ENCODE results near the gene TNRC6C. TPM values are rescaled to one million over a fixed set of nuclear protein-coding genes. Genes with fewer than 3 reads are reported as not detected.

The TNRC6C gene
- total RNA-seq, 1 donor, result 6.2 TPM

DNA sequence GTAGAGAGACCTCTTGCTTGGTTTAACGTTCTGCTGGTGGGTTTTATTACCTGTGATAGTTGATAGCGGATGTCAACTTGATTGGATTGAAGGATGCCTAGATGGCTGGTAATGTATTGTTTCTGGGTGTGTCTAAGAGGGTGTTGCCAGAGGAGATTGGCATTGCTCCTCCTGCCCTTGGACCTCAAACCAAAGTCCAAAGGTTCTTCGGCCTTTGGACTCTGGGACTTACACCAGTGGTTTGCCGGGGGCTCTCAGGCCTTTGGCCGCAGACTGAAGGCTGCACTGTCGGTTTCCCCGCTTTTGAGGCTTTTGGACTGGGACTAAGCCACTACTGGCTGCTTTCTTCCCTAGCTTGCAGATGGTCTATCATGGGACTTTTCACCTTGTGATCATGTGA, 17.5 kb upstream of the TNRC6C start:
- DNase-seq (ENCODE audit: insufficient read length, low spot score, missing footprints), result no peak
- H4K20me1 ChIP-seq (ENCODE audit: insufficient read depth, low read length), result no peaks in the 10 kb centered on the region

GRCh38 chr17:77942112-77942988, 16.2 kb upstream of the TNRC6C start:
- Histone ChIP-seq H3K4me2 (ENCODE audit: insufficient read depth, low read length) (no peak overlapping the region), H3K9me3 (ENCODE audit: low read depth, low read length) (no peaks in the 10 kb centered on the region), H3K27ac (ENCODE audit: low read depth, low read length) (no peak overlapping the region), H3K79me2 (ENCODE audit: insufficient read depth, low read length) (no peaks in the 10 kb centered on the region), H3K36me3 (ENCODE audit: insufficient read depth, low read length) (no peaks in the 10 kb centered on the region), H3K4me1 (ENCODE audit: insufficient read depth, low read length) (no peaks in the 10 kb centered on the region), H3K27me3 (ENCODE audit: insufficient read depth, low read length) (peaks cover 25% of the 10 kb centered on the region), H4K20me1 (ENCODE audit: insufficient read depth, low read length) (no peaks in the 10 kb centered on the region), H2AFZ (ENCODE audit: low read length) (no peak overlapping the region), H3K4me3 (ENCODE audit: insufficient read depth, low read length) (no peak overlapping the region)
- TF ChIP-seq, protein P1, sequence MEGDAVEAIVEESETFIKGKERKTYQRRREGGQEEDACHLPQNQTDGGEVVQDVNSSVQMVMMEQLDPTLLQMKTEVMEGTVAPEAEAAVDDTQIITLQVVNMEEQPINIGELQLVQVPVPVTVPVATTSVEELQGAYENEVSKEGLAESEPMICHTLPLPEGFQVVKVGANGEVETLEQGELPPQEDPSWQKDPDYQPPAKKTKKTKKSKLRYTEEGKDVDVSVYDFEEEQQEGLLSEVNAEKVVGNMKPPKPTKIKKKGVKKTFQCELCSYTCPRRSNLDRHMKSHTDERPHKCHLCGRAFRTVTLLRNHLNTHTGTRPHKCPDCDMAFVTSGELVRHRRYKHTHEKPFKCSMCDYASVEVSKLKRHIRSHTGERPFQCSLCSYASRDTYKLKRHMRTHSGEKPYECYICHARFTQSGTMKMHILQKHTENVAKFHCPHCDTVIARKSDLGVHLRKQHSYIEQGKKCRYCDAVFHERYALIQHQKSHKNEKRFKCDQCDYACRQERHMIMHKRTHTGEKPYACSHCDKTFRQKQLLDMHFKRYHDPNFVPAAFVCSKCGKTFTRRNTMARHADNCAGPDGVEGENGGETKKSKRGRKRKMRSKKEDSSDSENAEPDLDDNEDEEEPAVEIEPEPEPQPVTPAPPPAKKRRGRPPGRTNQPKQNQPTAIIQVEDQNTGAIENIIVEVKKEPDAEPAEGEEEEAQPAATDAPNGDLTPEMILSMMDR (IDR thresholded peaks at IDR 0.05; ENCODE audit: extremely low read depth, low read depth, low read length), result no peak
- DNase-seq (ENCODE audit: insufficient read length, low spot score, missing footprints), result no peak

More for the DNA sequence above, 17.5 kb upstream of the TNRC6C start:
- H2AFZ ChIP-seq (ENCODE audit: low read length), result no peak overlapping the region
- H3K4me1 ChIP-seq (ENCODE audit: insufficient read depth, low read length), result no peaks in the 10 kb centered on the region
- no peaks in the 10 kb centered on the region for H3K36me3 ChIP-seq (ENCODE audit: insufficient read depth, low read length)
- H3K27me3 ChIP-seq (ENCODE audit: insufficient read depth, low read length), result peaks cover 25% of the 10 kb centered on the region
- H3K9me3 ChIP-seq (ENCODE audit: low read depth, low read length), result no peaks in the 10 kb centered on the region
- TF ChIP-seq, protein P1 (IDR thresholded peaks at IDR 0.05; ENCODE audit: extremely low read depth, low read depth, low read length), result no peak
- no peak overlapping the region for H3K4me3 ChIP-seq (ENCODE audit: insufficient read depth, low read length)
- no peak overlapping the region for H3K4me2 ChIP-seq (ENCODE audit: insufficient read depth, low read length)
- H3K27ac ChIP-seq (ENCODE audit: low read depth, low read length), result no peak overlapping the region
- H3K79me2 ChIP-seq (ENCODE audit: insufficient read depth, low read length), result no peaks in the 10 kb centered on the region

- Histone ChIP-seq H3K4me2 (ENCODE audit: insufficient read depth, low read length) (no peak overlapping the region), H3K4me3 (ENCODE audit: insufficient read depth, low read length) (no peak overlapping the region), H3K4me1 (ENCODE audit: insufficient read depth, low read length) (no peaks in the 10 kb centered on the region), H2AFZ (ENCODE audit: low read length) (no peak overlapping the region), H3K27me3 (ENCODE audit: insufficient read depth, low read length) (peaks cover 19% of the 10 kb centered on the region), H4K20me1 (ENCODE audit: insufficient read depth, low read length) (no peaks in the 10 kb centered on the region), H3K36me3 (ENCODE audit: insufficient read depth, low read length) (no peaks in the 10 kb centered on the region), H3K79me2 (ENCODE audit: insufficient read depth, low read length) (no peaks in the 10 kb centered on the region), H3K27ac (ENCODE audit: low read depth, low read length) (no peak overlapping the region), H3K9me3 (ENCODE audit: low read depth, low read length) (no peaks in the 10 kb centered on the region)
- no peak for DNase-seq (ENCODE audit: insufficient read length, low spot score, missing footprints)
- TF ChIP-seq, protein P1 (IDR thresholded peaks at IDR 0.05; ENCODE audit: extremely low read depth, low read depth, low read length), result no peak
Measured at GRCh38 chr17:77943971-77944370, 14.5 kb upstream of the TNRC6C start.

DNA sequence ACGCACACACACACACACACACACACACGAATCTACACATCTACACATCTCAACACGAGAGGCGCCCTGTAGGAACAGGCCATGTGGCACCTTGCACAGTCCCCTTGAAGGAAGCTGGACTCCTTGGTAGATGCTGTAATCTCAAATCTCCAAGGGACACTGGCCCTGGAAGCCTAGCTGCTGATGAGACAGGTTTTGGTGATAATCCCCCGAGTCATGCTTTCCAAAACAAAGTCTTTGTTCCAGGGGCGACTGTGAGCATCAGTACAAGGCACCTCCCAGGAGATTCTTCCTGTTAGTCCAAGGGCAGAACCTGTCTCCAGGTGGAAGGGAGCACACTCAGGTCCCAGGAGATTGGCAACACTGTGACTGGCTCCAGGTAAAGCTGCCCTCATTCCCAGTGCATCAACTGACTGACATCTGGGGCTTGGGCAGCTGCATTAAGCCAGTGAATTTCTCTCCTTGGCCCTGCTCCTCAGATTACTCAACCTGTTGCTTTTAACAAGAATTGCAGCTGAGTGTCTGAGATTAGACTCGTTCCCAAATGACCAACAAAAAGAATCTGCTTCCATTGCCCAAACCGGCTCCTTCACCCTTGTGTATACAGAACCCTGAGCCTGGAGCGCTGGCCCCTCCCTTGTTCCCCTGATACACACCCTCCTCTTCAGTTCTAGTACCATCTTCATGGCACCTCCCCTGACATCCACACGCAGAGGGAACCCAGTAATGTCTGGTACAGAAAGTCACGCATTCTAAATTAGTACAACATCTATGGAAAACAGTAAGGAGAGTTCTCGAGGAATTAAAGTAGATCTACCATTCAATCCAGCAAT, 13.9 kb upstream of the TNRC6C start:
- Histone ChIP-seq H3K4me2 (ENCODE audit: insufficient read depth, low read length) (no peak overlapping the region), H3K27ac (ENCODE audit: low read depth, low read length) (no peak overlapping the region), H3K9me3 (ENCODE audit: low read depth, low read length) (no peaks in the 10 kb centered on the region), H3K4me1 (ENCODE audit: insufficient read depth, low read length) (no peaks in the 10 kb centered on the region), H2AFZ (ENCODE audit: low read length) (no peak overlapping the region), H3K79me2 (ENCODE audit: insufficient read depth, low read length) (no peaks in the 10 kb centered on the region), H3K27me3 (ENCODE audit: insufficient read depth, low read length) (peaks cover 19% of the 10 kb centered on the region), H4K20me1 (ENCODE audit: insufficient read depth, low read length) (no peaks in the 10 kb centered on the region), H3K36me3 (ENCODE audit: insufficient read depth, low read length) (no peaks in the 10 kb centered on the region), H3K4me3 (ENCODE audit: insufficient read depth, low read length) (no peak overlapping the region)
- TF ChIP-seq, protein P1 (IDR thresholded peaks at IDR 0.05; ENCODE audit: extremely low read depth, low read depth, low read length), result no peak
- DNase-seq (ENCODE audit: insufficient read length, low spot score, missing footprints), result no peak

Data from osteoblast (primary cell).